HG02884 (cell line): Measurements from ENCODE around the gene GPR78.

Experiments
- ATAC-seq: cut with Tn5 transposase; IDR thresholded peaks from one replicate; pipeline ENCODE4 v1.9.1; 2021; ENCODE audit warnings: mild to moderate bottlenecking, moderate library complexity; ENCODE audit not compliant: unreplicated experiment

The GPR78 gene

GRCh38 chr4:8546766-8547107 is 33.5 kb upstream of the GPR78 start:
- no peak for ATAC-seq

DNA sequence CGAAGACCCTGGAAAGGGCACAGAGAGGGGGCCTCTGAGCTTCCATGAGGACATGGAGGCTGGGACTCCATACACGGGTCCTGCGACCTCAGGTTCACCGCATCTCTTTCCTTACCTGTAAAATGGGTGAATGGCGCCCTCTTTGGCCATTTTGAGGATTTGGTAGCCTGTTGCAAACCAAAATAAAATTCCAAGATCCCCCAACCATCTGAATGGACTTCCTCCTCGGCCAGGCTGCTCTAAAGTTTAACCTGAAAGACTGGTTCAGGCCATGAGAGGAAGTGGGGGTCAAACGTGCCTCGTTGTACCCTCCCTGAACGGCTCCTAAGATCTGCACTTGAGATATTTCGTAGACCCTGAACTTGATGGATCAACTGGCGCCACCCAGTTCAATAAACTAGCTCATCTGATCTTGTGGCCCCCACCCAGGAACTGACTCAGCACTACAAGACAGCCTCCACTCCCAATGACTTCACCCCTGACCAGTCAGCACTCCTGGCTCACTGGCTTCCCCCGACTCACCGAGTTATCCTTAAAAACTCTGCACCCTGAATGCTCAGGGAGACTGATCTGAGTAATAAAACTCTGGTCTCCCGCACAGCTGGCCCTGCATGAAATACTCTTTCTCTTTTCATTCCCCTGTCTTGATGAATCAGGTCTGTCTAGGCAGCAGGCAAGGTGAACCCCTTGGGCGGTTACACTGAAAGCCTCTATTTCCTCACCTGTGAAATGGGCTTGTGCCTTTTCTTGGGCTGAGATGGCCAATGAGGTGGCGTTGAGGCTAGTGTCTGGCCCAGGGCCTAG is 32.9 kb upstream of the GPR78 start:
- no peak for ATAC-seq

DNA sequence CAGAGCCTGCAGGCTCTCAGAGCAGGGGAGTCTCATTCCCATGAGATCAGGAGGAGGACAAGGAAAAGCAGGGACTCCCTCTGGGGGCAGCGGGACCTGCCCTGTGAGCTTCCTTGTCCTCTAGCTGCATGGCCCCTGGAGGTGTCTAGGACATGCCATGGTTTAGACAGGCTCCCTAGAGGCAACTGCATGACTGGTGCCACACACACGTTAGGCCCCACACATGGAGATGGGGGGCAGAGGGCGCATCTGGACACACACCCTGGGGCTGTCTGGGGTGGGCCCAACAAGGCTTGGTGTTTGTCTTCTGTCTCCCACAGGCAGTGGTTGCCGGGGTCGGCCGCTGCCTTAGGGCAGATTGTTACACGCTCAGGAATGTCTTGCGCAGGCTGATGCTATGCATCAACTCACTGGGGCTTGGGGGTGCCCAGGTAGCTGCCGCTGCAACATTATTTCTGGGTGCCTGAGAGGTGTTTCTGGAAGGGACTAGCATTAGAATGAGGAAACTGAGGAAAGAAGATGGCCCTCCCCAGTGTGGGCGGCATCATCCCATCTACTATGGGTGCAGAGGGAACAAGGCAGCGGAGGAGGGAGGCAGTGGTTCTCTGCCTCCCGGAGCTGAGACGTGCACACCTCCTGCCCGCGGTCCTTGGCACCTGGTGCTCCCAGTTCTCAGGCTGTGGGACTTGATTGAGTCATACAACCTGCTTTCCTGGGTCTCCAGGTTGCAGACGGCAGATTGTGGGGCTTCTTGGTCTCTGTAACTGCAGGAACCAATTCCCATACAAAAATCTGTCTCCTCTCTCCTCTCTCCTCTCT is 32.1 kb upstream of the GPR78 start:
- no peak for ATAC-seq

DNA sequence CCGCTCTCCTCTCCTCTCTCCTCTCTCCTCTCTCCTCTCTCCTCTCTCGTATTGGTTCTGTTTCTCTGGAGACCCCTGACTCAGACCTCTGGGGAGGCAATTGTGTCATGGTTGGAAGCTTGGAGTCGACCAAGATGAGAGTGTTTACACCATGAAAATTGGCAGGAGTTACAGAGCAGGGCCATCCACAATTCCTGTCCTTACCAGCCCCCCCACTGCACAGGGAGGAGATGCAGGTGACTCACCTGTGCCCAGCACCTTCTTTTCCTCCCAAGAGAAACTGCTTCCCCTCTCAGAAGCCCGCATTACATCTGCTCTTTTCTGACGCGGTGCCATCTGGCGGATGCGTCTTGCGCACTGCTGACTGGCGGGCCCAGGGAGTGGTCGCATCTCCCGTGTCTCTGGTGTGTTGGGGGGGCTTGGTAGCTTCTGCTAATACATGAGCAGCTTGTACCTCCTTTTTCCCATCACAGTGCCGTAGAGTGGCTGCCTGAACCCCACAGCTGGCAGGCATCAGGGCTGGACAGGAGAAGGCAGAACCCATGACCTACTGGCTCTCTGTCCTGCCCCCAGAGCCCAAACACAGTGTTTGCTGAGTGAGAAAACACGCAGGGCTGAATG is 31.4 kb upstream of the GPR78 start:
- ATAC-seq: no peak

- ATAC-seq: no peak
Measured at GRCh38 chr4:8549352-8549931, 30.8 kb upstream of the GPR78 start.

- ATAC-seq: no peak
Measured at GRCh38 chr4:8550691-8551090, 29.5 kb upstream of the GPR78 start.

DNA sequence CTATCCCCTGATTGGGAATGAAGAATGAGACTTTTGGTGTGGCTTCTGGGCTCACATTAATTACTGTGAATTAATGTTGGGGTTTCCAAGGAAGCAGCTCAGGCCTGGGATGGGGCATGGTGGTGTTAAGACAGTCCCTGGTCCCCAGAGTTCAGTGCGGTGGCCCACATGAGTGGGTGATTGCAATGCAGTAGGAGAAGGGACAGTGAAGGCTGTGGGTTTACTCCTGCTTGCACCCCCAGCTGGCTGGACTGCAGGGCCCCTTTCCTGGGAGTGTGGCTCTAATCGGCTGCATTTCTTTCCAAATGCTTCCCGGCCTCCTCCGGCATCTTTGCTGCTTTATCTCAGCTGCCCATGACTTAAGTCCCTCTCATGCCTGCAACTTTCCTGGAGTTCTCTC is 28.2 kb upstream of the GPR78 start:
- no peak for ATAC-seq

DNA sequence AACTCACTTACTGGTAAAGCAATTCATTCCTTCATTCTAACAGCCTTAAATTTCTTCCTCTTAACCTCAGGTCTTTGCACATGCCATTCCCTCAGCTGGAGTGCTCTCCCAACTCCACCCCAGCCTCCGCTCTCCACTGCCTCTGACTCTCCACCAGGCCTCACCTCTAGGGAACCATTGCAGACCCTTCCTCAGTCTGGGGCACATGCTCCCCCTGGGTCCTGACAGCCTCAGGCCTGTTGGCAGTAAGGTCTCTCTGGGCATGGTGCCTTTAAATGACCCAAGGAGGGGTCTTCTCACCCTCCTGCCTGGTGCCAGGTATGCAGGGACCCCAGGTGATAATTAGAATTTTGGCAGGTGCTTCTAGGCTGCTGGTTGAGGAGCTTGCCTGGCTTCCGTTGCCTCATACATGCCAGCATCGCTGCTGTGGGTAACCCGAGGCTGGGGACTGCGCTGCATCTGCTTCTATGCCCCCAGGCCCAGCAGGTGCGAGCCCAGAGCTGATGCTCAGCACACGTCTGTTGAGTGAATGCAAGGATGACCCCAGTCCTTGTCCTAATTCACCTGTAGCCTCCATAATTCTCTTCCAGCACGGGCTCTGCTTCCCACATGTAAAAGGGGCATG is 27.5 kb upstream of the GPR78 start:
- ATAC-seq: no peak

DNA sequence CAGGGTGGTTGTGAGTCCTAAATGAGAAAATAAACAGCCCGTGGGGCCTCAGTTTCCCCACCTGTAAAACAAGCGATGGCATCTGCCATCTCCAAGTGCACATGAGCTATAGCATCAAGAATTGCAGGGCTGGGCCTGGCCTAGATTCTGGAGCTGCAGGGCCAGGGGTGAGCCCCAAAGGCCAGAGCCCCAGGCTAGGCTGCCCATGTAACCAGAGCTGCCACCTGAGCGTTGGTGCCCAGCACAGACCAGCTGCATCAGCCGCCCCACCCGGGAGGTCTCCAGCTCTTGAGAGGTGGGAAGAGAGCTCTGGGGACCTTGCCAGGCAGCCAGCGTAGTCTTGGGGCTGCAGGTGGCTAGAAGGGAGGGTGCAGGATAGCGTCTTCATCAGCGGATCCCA is 27.0 kb upstream of the GPR78 start:
- no peak for ATAC-seq

DNA sequence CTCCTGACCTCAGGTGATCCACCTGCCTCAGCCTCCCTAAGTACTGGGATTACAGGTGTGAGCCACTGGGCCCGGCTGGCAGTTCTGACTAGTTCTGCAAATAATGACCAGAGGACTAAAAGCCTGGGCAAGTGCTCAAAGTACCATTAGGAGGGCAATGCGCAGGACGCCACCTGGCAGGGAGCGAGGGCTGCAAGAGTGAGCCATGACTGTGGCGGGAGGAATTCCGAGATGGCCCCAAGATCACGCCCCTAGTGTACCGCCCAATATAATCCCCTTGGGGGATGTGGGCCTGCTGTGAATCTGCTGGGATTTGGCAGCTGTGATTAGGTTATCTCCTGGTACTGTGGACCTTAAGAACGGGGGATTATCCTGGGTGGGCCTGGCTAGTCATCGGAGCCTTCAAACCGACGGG is 26.2 kb upstream of the GPR78 start:
- ATAC-seq: no peak

DNA sequence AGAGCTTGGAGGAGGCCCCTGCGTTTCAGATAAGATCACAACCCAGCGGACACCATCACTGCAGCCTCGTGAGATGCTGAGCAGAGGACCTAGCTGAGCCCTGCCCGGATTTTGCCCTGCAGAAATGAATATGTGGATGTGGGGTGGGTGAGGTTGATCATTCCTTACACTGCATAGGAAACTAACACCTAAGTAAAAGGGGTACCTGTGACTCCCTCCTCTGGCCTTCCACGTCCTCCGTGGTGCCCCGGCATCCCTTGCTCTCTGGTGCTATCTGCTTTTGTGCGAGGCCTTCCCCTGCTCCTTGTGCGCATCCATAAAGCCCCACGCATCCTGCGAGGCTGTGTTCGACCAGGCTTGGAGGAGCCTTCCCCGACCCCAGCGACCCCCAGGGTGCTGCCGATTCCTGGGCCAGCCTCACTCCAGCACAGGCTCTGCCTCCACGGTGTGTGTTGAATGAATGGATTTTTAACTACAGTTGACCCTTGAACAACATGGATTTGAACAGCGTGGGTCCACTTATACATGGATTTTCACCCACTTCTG is 25.6 kb upstream of the GPR78 start:
- no peak for ATAC-seq

GRCh38 chr4:8555716-8556115 is 24.5 kb upstream of the GPR78 start:
- no peak for ATAC-seq

DNA sequence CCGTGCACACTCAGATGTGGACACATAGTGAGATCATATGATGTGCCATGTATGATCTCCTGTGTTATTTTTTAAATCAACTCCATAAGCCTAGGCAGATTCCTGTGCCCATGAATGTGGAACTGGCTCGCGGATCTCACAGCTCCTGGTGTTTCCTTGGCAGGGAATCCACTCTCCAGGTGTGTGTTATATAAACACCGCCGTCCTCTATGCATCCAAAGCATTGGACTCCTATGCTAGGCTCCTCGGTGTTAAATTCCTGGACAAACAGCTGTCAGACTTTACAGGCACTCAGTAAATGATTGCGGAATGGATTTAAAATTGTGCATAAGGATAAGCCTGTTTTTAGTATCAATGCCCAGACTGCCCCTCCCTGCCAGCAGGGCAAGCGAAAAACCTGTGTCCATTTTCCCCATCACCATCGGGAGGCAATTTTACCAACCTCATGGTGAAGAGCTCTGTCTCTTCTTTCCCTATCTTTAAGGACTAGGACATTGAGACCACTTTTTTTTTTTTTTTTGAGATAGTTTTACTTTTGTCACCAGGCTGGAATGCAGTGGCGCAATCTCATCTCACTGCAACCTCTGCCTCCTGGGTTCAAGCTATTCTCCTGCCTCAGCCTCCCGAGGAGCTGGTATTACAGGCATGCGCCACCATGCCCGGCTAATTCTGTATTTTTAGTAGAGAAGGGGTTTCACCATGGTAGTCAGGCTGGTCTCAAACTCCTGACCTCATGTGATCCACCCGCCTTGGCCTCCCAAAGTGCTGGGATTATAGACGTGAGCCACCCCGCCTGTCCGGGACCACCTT is 23.6 kb upstream of the GPR78 start:
- ATAC-seq: no peak

DNA sequence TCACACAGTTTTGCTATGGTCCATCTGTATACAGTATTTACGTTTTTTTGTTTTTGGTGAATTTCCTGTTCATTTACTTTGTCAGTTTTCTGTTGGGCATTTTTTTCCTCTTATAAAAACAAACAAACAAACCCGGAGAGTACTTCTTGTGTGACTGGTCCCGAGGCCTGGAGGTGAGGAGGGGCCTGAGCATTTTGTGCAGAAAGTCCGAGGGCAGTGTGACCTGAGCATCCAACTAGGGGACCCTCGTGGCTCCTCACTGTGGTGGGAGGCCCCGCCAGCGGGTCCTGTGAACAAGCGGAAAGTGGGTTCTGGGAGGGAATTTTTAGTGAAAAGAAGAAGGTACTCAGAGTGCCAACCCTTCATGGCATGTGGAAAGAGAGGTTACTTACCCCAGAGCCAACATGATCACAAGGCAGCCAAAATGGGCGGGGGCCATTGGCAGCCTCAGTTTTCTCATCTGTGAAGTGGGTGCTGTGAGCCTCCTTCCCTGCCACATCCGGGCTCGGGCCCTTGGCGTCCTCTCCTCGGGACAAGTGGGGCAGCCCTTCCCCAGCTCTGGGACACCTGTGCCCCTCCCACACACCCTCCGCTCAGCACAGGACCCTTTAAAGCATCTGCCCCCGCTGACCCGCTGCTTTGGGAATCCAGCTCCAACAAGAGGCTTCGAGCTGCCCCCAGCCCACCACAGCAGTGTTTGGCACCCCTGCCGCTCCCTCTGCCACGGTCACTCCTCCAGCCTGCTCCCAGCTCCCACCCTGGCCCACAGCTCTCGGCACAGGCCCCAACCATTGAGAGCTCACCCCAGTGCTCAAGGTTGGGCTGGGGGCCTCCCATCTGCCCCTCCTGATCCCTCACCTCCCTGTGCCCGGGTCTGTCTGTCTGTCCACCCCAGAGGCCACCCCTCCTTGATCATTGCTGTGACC is 22.8 kb upstream of the GPR78 start:
- no peak for ATAC-seq

DNA sequence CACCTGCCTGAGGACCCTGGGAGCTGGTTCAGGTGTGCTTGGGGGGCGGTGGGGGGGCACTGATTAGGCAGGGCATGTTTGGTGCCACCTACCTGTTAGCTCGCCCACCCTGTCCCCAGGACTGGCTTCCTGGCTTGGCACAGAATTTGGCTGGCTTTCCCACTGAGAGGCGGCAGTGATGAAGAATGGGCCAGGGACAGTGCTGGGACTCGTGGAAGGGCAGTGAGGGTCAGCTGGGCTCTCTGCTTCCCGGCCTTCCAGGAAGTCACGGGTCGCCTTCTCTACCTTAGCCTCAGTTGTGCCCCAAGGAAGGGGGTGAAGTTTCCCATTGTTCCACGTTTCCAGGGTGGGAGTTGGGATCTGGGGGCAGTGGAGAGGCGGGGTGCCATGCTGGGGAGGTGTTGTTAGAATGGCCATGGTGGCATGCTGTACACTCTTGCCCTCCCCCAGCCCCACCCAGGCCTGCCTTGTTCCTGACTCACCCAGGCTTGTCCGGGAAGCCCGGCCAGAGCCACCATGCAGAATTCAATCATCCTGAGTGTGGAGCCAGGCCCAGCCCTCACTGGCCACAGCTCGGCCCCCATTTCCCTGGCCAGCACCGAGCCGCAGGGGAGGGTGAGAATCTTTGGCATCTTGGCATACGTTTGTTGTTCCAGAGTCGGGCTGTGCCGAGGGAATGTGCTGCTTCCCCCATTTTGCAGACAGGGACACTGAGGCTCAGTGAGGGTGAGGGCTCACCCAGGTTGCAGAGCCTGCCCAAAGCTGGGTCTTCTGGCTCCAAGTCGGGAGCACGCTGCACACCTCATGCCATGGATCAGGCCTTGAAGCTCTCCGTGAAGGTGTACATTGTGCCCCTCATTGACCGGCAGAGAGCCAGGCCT is 21.9 kb upstream of the GPR78 start:
- ATAC-seq: no peak

DNA sequence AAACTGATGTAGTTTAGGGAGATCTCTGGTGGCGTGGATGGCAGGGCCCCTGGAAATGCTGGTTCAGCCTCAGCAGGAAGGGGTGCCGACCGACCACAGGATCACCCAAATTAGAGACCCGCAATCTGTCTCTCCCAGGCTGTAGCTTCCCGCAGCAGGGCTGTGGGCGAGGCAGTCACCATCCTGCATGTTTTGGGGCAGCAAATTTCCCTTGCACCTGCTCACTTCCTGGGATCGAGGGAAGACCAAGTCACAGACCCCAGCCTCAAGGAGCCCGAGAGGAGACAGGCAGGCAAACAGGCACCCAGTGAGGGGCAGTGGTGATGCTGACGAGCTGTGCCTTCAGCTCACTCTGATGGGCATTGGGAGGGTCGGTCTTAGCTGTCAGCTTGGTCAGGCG is 21.2 kb upstream of the GPR78 start:
- no peak for ATAC-seq

- ATAC-seq: no peak
Measured at GRCh38 chr4:8559524-8560264, 20.5 kb upstream of the GPR78 start.
